HG02852 (cell line): ENCODE data around the gene OPN1SW.

Experiments
- ATAC-seq: cut with Tn5 transposase; IDR thresholded peaks from one replicate; pipeline ENCODE4 v1.9.1; 2021; ENCODE audit warnings: mild to moderate bottlenecking, moderate library complexity; ENCODE audit not compliant: unreplicated experiment

Gene OPN1SW, protein sequence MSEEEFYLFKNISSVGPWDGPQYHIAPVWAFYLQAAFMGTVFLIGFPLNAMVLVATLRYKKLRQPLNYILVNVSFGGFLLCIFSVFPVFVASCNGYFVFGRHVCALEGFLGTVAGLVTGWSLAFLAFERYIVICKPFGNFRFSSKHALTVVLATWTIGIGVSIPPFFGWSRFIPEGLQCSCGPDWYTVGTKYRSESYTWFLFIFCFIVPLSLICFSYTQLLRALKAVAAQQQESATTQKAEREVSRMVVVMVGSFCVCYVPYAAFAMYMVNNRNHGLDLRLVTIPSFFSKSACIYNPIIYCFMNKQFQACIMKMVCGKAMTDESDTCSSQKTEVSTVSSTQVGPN

DNA sequence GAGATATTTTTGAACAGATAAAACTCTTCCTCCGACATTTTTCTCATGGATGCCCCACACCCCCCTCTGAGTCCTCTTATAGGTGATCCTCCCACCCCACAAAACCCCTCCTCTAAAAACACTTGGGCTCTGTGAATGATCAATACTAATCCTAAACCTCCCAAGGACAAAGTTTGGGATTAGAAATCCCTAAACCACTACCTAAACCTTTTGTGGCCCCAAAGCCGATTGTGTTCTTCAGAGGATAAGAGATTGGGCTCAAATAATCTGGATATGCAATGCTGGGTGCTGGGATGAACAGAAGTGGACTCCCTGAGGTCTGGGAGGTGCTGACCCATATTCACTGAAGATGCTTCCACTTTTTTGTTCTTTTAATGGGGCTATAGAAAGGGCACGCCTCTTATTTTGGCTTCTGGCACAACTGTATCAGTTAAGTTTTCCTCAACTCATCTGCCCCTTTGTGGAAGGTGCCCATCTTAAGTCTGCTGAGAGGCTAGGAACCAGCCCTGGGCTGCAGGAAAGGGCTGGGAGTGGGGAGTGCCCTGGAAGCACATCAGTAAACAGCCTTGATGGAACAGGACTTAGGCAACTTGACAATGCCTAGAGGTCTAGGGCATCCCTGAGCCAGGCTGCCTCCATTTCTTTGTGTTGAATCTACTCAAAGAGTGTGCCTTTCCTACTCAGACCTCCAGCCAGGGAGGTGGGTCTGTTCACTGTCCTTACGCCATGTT is at the start of gene OPN1SW:
OPN1SW (minus strand) TSS at position 51 of the 731 bp plus-strand sequence; CDS start at position 38, 13 bp downstream.
- ATAC-seq, result no peak

DNA sequence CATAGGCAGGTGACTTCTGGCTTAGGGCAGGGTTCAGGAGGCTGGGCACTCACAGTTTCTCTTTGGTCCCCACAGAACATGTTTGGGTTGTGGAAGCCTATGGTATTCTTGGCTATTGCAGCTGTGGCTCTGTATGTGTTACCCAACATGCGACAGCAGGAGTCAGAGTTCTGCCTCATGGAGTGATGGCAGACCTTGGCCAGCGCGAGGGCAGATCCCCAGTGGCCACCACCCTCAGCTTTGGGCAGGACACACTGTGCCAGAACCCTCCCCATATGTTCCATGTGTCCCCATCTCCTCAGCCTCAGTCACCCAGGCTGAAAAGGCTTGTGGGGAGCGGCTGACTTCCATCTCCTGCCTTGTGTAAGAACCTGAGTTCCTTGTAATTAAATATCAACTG is 46.1 kb upstream of the OPN1SW start:
- no peak for ATAC-seq

DNA sequence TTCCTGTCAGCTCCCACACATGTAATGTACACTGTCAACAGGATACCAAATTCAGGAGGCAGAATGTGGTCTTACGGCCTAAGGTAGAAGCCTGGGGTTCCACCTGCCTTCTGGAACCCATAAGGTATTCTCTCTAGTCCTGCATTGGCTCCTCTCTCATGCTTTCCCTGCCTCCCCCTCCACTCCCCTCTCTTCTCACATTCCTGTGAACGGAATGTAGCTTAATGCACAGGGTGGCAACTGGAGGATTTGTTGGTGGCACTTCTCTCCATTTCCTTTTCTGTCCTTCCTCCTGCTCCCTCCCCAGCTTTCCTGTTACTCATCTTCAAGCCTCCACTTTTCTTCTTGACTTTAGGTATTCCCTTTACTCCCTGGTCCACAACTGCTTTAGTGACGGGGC is 43.1 kb upstream of the OPN1SW start:
- no peak for ATAC-seq

DNA sequence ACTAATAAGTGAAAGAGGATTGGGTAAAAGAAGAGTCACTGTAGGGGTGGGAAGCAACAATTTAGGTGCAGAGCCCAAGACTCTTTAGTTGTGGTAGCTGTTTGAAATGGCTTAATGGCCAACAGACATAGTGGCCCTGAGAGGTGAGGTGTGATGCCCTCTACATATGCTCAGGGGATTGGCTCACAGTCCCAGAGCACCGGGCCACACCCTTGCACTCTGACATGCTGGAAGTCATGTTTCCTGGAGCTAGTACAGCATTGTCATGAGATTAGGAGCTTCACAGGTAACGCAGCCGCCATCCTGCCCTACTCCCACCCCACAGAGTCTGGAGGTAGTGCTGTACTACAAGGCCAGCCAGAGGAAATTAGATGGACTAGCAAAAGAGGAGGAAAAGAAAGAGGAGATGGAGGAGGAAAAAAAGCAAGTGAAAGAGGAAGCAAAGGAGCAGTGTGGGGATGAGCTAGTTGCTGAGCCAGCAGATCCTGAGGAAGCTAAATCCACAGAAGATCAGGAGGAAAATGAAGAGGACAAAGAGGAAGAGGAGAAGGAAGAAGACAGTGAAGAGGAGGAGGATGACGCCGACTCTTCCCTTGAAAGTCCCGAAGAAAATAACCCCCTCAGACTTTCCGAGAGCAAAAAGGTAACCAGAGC is 39.8 kb upstream of the OPN1SW start:
- no peak for ATAC-seq

DNA sequence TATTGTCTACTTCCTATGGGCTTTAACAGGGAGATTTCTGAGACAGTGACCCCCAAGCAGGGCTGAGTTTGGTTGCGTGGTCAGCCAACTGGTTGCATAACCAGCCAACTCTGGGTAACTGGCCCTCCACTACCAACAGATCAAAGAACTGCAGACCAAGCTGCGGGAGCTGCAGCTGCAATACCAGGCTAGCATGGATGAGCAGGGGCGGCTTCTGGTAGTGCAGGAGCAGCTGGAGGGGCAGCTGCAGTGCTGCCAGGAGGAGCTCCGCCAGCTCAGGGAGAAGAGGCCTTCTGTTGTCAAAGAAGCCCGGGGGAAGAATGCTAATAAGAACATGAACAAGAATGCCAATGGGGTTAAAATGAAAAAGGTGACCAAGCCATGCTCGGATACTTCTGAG is 38.9 kb upstream of the OPN1SW start:
- no peak for ATAC-seq

DNA sequence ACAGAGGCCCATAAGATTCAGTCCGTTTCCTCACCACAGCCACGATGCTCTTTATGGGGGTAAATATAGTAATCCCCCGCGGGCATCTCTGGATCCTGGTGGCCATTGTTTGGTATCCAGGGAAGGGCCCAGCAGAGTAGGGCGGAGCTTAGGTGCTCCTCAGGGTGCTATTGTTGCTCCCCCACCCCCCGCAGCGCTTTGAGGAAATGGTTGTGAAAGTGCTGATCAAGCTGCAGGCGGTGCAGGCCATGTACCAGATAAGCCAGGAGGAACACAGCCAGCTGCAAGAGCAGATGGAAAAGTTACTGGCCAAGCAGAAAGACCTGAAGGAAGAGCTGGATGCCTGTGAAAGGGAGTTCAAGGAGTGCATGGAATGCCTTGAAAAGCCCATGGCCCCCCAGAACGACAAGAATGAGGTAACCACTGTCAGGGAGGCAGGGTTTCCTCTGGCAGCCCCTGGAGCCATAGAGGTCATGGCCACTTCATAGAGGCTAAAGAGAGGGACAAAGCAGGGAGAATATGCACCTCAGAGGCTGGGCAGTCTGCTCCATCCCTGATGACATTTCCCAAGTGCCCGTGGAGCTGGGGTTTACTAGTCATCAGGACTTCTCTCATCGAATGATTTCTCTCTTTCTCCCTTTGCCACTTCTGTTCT is 37.0 kb upstream of the OPN1SW start:
- ATAC-seq, result no peak

DNA sequence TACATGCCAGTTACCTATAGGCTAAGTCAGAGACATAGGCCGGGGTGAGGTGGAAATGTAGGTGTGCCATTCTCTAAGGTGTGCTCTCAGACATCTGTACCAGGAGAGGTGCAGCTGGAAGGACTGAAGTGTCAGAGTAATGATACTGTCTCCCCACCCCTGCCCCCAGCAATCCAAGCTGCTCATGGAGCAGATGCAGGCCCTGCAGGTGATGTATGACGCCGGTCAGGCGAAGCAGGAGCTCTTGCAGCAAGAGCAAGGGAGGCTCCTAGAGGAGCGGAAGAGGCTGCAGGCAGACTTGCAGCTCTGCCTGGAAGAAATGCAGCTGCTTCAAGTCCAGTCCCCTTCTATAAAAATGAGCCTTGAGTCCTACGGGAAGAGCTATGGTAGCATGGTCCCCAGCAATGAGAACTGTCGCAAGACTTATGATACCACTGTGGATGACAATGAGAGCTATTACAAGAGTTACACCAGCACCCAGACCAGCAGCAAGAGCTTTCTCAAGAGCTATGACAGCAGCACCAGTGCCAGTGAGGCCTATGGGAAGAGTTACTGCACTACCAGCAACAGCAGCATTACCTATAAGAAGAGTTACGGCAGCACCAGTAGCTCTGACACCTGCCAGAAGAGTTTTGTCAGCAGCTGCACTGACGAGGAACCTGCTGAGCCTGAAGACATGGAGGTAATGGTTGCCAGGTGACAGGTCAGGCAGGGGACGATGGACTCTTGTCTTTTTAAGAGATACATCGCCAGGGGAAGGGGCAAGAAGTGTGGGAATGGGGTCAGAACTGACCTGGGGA is 36.2 kb upstream of the OPN1SW start:
- ATAC-seq, result no peak

DNA sequence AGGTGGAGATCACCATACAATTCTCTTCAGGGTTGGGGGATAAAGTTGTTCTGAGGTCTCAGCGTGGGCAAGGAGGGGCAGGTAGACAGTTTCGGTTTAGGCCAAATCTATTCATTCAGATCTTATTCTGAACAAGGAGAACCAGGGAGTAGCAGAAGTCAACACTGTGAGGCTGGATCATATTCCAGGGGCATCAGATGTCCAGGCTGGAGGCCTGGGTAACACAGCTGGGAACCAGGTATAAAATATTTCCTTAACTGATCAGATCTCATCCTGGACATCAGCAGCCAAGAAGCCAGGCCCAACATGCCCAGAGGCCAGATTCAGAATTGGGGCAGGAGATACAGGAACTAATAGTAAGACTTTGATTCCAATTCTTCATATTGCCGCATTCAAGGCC is 35.4 kb upstream of the OPN1SW start:
- ATAC-seq, result no peak

DNA sequence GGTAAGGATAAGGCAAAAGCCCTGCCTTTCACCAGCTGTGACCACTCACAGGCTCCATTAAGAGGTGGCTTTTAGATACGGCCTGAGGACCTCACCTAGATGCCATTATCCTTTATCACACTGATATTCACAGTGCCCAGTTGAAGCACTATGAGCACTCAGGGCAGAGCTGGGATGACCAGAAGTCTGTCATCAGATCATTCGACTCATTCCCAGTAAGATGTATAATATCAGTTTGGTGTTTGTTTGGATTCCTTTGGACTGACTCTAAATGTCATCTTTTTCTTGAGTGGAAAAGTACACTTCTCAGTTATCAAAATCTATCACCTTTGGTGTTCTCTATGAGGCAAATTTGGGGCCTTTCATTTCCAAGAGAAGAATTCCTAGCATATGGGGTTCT is 34.9 kb upstream of the OPN1SW start:
- no peak for ATAC-seq

DNA sequence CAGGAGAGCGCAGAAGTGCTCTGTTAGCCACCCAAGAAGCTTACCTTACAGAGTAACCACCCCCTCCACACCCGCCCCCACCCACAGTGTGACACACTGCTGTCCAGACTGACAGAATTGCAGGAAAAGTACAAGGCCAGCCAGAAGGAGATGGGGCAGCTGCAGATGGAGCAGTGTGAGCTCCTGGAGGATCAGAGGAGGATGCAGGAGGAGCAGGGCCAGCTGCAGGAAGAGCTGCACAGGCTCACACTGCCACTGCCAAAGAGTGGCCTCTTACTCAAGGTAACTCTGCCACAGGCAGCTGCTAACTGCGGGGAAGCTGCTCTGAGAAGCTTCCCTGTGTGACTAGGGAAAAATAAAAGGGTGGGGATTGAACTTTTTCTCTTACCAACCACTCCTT is 33.8 kb upstream of the OPN1SW start:
- ATAC-seq, result no peak

DNA sequence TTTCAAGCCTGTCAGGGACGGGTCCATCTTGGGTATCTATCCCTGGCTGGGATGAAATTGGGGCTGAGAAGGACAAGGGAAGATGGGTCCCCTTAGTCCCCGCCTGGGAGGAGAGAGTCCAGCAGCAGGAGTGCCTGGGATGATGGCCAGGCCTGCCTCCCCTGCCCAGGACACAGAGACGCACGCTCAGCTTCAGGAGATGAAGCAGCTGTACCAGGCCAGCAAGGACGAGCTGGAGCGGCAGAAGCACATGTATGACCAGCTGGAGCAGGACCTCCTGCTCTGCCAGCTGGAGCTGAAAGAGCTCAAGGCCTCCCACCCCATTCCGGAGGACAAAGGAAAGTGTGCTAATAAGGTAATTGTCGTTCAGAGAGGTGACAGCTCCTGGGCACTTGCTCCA is 31.6 kb upstream of the OPN1SW start:
- no peak for ATAC-seq

DNA sequence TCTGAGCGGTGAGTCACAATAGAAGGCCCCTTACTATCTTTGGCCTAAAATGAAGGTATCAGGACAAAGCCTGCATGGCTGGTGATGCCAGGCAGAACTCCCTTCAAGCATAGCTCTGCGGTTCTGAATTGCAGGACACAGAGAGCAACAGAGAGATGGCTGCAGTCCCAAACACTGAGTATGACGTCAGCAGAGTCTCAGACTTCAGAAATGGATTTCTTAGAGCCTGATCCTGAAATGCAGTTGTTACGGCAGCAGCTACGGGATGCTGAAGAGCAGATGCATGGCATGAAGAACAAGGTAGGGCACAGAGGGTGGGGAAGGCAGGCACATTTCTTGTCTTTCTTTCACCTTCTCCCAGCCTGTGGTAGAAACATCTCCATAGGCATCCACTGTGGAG is 29.6 kb upstream of the OPN1SW start:
- ATAC-seq, result no peak

DNA sequence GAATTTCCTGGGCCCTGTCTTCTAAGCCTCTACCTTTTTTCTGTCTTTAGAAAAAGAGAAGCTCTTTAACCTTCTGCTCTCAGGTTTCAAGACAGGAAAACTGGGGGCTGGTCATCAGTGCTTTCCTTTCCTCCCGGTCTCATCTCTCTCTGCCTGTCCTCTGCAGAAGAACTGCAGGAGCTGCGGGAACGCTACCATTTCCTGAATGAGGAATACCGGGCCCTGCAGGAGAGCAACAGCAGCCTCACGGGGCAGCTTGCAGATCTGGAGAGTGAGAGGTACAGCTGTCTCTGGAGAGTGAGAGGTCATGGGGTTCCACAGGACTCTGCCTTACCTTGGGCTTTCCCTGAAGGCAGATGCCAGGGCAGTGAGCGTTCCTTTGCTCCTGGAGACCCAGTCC is 28.9 kb upstream of the OPN1SW start:
- ATAC-seq, result no peak

DNA sequence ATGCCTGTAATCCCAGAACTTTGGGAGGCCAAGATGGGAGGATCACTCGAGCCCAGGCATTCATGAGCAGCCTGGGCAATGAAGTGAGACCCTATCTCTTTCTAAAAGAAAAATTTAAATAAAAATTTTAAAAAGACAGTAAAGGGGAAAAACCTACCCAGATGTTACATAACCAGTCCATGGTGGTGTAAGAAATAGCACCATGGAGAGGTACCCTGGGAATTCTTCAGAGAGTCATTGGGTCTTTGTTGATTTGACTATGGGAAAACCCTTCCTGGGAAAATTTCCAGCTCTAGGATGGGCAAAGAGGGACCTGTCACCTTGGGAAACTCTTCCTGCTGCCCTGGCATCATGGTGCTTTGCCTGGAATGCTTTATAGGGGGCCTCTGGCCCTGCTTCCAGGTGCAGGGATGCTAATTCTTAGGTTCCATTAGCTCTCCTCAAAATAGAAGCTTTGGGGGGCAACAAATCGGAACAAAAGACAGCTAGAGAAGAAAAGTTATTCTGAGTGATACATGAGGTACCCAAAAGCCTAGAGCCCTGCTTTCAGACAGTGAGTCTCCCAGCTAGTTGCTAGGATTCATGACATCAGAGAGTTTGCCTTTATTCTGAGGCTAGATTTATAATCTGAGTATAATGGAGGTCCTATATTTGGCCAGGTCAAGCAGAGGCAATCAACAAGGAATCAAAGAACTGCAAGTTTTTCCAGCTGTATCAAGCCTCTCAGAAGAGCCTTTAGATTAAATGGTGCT is 26.2 kb upstream of the OPN1SW start:
- no peak for ATAC-seq

DNA sequence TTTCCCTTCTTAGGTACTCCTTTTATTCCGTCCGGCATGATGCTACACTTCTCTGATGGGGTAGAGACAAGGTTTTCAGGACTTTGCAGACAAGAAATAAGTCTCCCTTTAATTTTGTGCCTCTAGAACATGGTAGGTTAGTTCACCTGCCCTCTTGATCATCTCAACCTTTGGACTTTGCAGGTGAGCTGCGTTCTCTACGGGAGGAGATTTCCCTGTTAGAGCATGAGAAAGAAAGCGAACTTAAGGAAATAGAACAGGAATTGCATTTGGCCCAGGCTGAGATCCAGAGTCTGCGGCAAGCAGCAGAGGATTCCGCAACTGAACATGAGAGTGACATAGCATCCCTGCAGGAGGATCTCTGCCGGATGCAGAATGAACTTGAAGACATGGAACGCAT is 25.4 kb upstream of the OPN1SW start:
- no peak for ATAC-seq

DNA sequence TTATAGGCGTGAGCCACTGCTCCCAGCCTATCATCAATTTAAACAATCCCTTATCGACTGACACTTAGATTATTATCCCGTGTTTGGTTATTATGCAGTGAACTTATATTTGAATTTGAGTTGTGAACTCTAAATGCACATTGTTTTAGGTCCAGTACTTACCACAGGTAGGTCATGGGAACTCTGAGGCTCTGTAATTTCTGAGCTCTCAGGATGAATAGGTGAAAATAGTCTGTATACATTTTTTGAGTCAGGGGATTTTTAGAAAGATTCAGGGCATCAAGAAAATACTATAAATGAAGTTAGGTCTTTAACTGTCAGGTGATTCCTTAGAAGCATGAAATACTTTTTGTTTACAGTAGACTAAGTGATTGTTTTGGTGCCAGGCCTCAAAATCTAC is 25.0 kb upstream of the OPN1SW start:
- ATAC-seq, result no peak

DNA sequence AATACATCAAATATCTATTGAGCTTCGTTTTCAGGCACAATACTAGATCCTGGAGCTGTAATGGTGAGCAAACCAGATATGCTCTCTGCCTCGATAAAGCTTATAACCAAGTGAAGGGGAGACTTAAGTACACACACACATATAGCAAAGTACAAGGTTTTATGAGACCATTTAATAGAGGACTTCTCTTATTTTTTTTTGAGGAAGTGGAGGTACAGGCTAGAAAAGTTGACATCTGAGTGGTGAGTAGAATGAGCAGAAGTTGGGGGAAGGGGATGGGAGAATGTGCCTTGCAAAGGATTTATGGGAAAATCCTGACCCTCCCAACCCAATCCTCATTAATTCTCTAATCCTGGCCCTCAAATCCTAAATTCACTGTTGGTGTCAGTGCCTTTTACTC is 23.9 kb upstream of the OPN1SW start:
- ATAC-seq, result no peak

DNA sequence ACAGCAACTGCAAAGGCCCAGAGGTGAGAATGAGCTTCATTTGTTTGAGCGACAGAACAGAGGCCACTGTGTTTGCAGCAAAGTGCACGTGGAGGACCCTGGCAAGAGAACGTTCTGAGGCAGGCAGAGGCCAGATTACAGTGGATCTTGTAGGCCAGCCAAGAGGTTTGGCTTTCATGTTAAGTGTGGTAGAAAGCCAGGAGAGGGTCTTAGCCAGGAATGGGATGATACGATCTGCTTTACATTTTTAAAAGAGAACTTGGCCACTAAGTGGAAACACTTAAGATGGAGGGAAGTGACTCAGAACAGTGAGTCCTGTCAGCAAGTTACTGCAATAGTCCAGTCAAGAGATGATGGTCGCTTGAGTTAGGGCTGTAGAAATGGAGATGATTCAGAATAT is 20.7 kb upstream of the OPN1SW start:
- no peak for ATAC-seq

DNA sequence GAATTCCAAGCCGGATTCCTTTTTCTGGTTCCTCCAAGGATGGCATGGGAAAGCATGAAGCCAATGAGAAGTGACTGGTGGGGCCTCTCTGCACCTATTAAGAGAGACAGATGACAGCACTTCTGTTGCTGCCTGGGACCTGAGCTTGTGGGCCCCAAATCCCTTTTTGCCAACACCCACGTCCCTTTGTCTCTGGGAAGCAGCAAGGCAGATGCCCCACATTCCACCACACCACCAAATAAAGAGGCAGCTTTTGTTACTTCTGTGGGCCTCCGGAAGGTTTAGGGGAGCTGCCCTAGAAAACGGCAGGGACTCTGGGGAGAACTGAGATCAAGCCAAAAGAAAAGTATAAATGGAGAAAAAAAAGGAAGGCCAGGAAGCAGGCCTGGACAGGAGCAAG is 19.5 kb upstream of the OPN1SW start:
- no peak for ATAC-seq

DNA sequence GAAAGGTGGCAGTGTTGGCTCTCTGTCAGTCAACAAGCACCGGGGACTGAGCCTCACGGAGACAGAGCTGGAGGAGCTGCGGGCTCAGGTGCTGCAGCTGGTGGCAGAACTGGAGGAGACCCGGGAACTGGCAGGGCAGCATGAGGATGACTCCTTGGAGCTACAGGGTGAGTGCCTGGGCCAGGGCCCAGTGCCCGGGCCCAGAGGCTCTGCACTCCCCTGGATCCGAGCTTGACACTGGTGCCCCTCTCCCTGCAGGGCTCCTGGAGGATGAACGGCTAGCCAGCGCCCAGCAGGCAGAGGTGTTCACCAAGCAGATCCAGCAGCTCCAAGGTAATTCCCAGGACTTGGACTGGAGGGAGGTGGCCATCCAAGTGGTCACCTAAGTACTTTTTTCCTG is 18.8 kb upstream of the OPN1SW start:
- no peak for ATAC-seq
